Measurements from ENCODE around the gene ARSG. TPM values are rescaled to one million over a fixed set of nuclear protein-coding genes. Genes with fewer than 3 reads are reported as not detected.

Gene ARSG
- total RNA-seq, 1 donor from 2014 or later = 1.6 TPM

DNA sequence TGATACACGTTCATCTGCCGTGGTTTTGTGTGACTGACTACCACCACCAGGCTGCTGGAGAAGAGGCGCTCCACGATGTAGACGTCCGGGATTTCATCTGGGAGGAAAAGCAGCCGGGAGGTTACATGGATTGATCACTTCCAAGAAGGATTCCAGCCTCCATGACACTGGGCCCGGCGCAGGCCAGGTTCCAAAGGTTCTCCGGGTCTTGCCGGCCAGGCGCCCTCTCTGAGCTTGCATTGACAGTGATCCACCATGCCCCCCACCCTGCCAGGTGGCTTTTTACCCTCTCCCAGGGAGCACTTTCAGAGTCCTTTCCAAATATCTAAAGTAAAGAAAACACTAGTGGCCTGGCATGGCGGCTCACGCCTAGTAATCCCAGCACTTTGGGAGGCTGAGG lies 159.5 kb downstream of the ARSG start:
- Histone ChIP-seq H3K36me3 (ENCODE audit: control insufficient read depth in 3 of 3, insufficient read depth in 3 of 3, low read length in 3 of 3) (peaks cover 30 to 44% (median 33%) of the 10 kb centered on the region in 3 donors), H3K4me1 (ENCODE audit: control insufficient read depth in 3 of 3, insufficient read depth in 3 of 3, low read length in 3 of 3) (peaks cover 29 to 35% (median 33%) of the 10 kb centered on the region in 3 donors), H3K27ac (ENCODE audit: low read depth, low read length) (no peak overlapping the region), H3K9ac (ENCODE audit: low read depth in 1 of 3, low read length in 3 of 3) (no peak overlapping the region), H3K4me3 (ENCODE audit: low read length in 3 of 3) (no peak overlapping the region), H3K27me3 (ENCODE audit: control insufficient read depth in 3 of 3, insufficient read depth in 3 of 3, low read length in 3 of 3) (no peaks in the 10 kb centered on the region), H3K9me3 (ENCODE audit: control insufficient read depth in 3 of 3, low read length in 3 of 3) (no peaks in the 10 kb centered on the region)

- no peak overlapping the region for H3K4me3 ChIP-seq (ENCODE audit: low read length in 3 of 3)
- H3K9ac ChIP-seq (ENCODE audit: low read depth in 1 of 3, low read length in 3 of 3) = no peak overlapping the region
- H3K4me1 ChIP-seq (ENCODE audit: control insufficient read depth in 3 of 3, insufficient read depth in 3 of 3, low read length in 3 of 3) = peaks cover 34 to 43% (median 40%) of the 10 kb centered on the region in 3 donors
- no peaks in the 10 kb centered on the region for H3K27me3 ChIP-seq (ENCODE audit: control insufficient read depth in 3 of 3, insufficient read depth in 3 of 3, low read length in 3 of 3)
- H3K9me3 ChIP-seq (ENCODE audit: control insufficient read depth in 3 of 3, low read length in 3 of 3) = no peaks in the 10 kb centered on the region
- H3K27ac ChIP-seq (ENCODE audit: low read depth, low read length) = peak overlapping the region; percentile 96
- H3K36me3 ChIP-seq (ENCODE audit: control insufficient read depth in 3 of 3, insufficient read depth in 3 of 3, low read length in 3 of 3) = peaks cover 25 to 40% (median 30%) of the 10 kb centered on the region in 3 donors
These were observed 160.5 kb downstream of the ARSG start for GRCh38 chr17:68451670-68452354.

DNA sequence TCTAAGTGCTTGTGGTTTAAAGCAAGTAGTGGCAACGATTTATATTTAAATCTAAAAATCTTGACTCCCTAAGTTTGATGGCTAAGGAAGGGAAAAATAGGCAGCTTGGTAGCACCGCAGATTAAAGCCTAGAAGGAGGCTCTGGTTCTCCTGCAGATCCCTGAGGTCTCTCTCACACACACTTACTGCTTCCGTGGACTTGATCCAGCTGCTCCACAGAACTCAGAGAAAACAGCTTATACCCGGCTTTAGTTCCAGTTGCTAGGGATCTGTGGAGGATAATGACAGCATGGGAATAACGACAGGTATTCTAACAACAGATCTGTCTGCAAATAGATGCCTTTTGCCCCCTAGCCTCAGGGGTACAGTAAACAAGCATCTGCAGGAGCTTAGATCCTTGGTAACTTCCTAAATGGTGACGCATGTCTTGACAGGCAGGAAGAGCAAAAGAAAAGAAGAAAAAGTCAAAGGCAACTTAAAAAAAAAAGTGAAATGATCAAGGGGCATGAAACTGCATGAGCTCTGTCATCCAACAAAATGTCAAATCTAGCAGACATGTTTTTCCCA lies 161.5 kb downstream of the ARSG start:
- H3K27ac ChIP-seq (ENCODE audit: low read depth, low read length) = peak overlapping the region; percentile 96

DNA sequence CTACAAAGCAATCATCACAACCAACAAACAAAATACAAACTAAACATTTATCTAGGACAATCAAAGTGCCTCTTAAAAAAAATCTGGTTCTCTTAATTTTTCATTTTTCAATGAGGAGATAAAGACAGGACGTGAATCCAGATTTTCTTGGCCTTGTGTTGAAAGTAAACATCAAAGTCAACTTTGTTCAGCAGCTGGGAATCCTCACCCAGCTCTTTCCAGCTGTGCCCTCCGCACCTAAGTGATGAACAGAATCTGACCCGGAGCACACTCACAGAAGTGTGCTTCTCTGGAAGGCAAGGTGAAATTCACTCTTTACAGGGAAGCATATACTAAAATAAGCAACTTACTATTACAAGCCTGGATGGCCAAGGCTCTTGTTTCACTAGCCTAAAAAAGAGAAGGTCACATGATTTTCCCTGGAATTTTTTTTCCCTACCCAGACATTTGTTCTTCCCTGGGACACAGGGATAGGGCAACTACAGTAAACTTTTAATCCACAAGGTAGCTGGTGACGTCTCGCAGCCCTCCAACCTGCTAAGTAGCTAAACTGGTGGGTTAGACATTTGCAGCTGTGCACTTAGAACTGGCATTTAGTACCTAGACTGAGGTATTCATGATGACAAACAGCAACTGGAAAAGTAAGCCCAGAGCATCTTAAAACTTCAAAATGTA lies 162.8 kb downstream of the ARSG start:
- Histone ChIP-seq H3K36me3 (ENCODE audit: control insufficient read depth in 3 of 3, insufficient read depth in 3 of 3, low read length in 3 of 3) (peaks cover 18 to 25% (median 19%) of the 10 kb centered on the region in 3 donors), H3K4me3 (ENCODE audit: low read length in 3 of 3) (no peak overlapping the region), H3K9me3 (ENCODE audit: control insufficient read depth in 3 of 3, low read length in 3 of 3) (no peaks in the 10 kb centered on the region), H3K9ac (ENCODE audit: low read depth in 1 of 3, low read length in 3 of 3) (peak overlapping the region; percentile 7 to 94 (median 54)), H3K27ac (ENCODE audit: low read depth, low read length) (peak overlapping the region; percentile 96), H3K27me3 (ENCODE audit: control insufficient read depth in 3 of 3, insufficient read depth in 3 of 3, low read length in 3 of 3) (no peaks in the 10 kb centered on the region), H3K4me1 (ENCODE audit: control insufficient read depth in 3 of 3, insufficient read depth in 3 of 3, low read length in 3 of 3) (peaks cover 32 to 45% (median 45%) of the 10 kb centered on the region in 3 donors)

More for the DNA sequence above, 161.5 kb downstream of the ARSG start:
- Histone ChIP-seq H3K4me3 (ENCODE audit: low read length in 3 of 3) (peak overlapping the region in 1 of 3 donors; percentile 9), H3K4me1 (ENCODE audit: control insufficient read depth in 3 of 3, insufficient read depth in 3 of 3, low read length in 3 of 3) (peaks cover 34 to 43% (median 39%) of the 10 kb centered on the region in 3 donors), H3K9me3 (ENCODE audit: control insufficient read depth in 3 of 3, low read length in 3 of 3) (no peaks in the 10 kb centered on the region), H3K27me3 (ENCODE audit: control insufficient read depth in 3 of 3, insufficient read depth in 3 of 3, low read length in 3 of 3) (no peaks in the 10 kb centered on the region), H3K36me3 (ENCODE audit: control insufficient read depth in 3 of 3, insufficient read depth in 3 of 3, low read length in 3 of 3) (peaks cover 23 to 34% (median 29%) of the 10 kb centered on the region in 3 donors), H3K9ac (ENCODE audit: low read depth in 1 of 3, low read length in 3 of 3) (peak overlapping the region; percentile 9 to 61 (median 46))

DNA sequence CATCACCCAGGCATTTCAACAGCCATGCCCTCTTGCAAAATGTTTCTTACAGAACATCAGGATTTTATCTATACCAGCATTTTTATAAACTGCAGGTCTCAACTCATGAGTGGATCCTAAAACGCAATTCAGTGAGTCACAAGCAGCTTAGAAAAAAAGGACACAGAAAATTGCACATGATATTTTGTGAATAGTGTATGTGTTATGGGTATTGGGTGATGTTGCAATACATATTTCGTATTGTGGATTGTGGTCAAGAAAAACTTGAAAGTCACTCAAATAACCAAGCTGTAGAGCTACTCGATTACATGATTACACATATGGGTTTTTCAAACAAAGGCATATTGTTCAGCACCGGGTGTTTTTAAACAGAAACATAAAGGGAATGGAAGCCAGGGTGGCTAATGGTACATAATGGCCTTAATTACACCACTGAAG lies 164.6 kb downstream of the ARSG start:
- Histone ChIP-seq H3K36me3 (ENCODE audit: control insufficient read depth in 3 of 3, insufficient read depth in 3 of 3, low read length in 3 of 3) (peaks cover 3 to 10% (median 4%) of the 10 kb centered on the region in 3 donors), H3K27me3 (ENCODE audit: control insufficient read depth in 3 of 3, insufficient read depth in 3 of 3, low read length in 3 of 3) (no peaks in the 10 kb centered on the region), H3K9ac (ENCODE audit: low read depth in 1 of 3, low read length in 3 of 3) (peak overlapping the region; percentile 80 to 94 (median 89)), H3K4me3 (ENCODE audit: low read length in 3 of 3) (peak overlapping the region; percentile 83 to 84 (median 84)), H3K27ac (ENCODE audit: low read depth, low read length) (peak overlapping the region; percentile 96), H3K4me1 (ENCODE audit: control insufficient read depth in 3 of 3, insufficient read depth in 3 of 3, low read length in 3 of 3) (peaks cover 35 to 60% (median 55%) of the 10 kb centered on the region in 3 donors), H3K9me3 (ENCODE audit: control insufficient read depth in 3 of 3, low read length in 3 of 3) (no peaks in the 10 kb centered on the region)

GRCh38 chr17:68456339-68457167 lies 165.3 kb downstream of the ARSG start:
- Histone ChIP-seq H3K36me3 (ENCODE audit: control insufficient read depth in 3 of 3, insufficient read depth in 3 of 3, low read length in 3 of 3) (peaks cover 0 to 6% (median 0%) of the 10 kb centered on the region in 3 donors), H3K4me1 (ENCODE audit: control insufficient read depth in 3 of 3, insufficient read depth in 3 of 3, low read length in 3 of 3) (peaks cover 37 to 63% (median 58%) of the 10 kb centered on the region in 3 donors), H3K27ac (ENCODE audit: low read depth, low read length) (peak overlapping the region; percentile 96), H3K9me3 (ENCODE audit: control insufficient read depth in 3 of 3, low read length in 3 of 3) (no peaks in the 10 kb centered on the region), H3K27me3 (ENCODE audit: control insufficient read depth in 3 of 3, insufficient read depth in 3 of 3, low read length in 3 of 3) (no peaks in the 10 kb centered on the region), H3K9ac (ENCODE audit: low read depth in 1 of 3, low read length in 3 of 3) (peak overlapping the region; percentile 80 to 94 (median 89)), H3K4me3 (ENCODE audit: low read length in 3 of 3) (peak overlapping the region; percentile 83 to 84 (median 84))

- no peaks in the 10 kb centered on the region for H3K9me3 ChIP-seq (ENCODE audit: control insufficient read depth in 3 of 3, low read length in 3 of 3)
- peak within 1 kb of the TSS; percentile 89 to 94 (median 89) for H3K9ac ChIP-seq (ENCODE audit: low read depth in 1 of 3, low read length in 3 of 3)
- H3K4me3 ChIP-seq (ENCODE audit: low read length in 3 of 3) = peak within 1 kb of the TSS; percentile 83 to 84 (median 84)
- H3K36me3 ChIP-seq (ENCODE audit: control insufficient read depth in 3 of 3, insufficient read depth in 3 of 3, low read length in 3 of 3) = peaks cover 0 to under 1% (median 0%) of the 10 kb centered on the region in 3 donors
- peaks cover 40 to 64% (median 57%) of the 10 kb centered on the region in 3 donors for H3K4me1 ChIP-seq (ENCODE audit: control insufficient read depth in 3 of 3, insufficient read depth in 3 of 3, low read length in 3 of 3)
- H3K27ac ChIP-seq (ENCODE audit: low read depth, low read length) = peak within 1 kb of the TSS; percentile 96
- H3K27me3 ChIP-seq (ENCODE audit: control insufficient read depth in 3 of 3, insufficient read depth in 3 of 3, low read length in 3 of 3) = no peaks in the 10 kb centered on the region
These were observed 165.9 kb downstream of the ARSG start, which contains the start of gene WIPI1 for GRCh38 chr17:68457168-68457538. WIPI1 (minus strand) TSS chr17:68457496; CDS start chr17:68457421, 75 bp downstream.

- Histone ChIP-seq H3K27ac (ENCODE audit: low read depth, low read length) (peak overlapping the region; percentile 92), H3K4me3 (ENCODE audit: low read length in 3 of 3) (peak overlapping the region; percentile 75 to 83 (median 78)), H3K9me3 (ENCODE audit: control insufficient read depth in 3 of 3, low read length in 3 of 3) (no peaks in the 10 kb centered on the region), H3K27me3 (ENCODE audit: control insufficient read depth in 3 of 3, insufficient read depth in 3 of 3, low read length in 3 of 3) (no peaks in the 10 kb centered on the region), H3K9ac (ENCODE audit: low read depth in 1 of 3, low read length in 3 of 3) (peak overlapping the region; percentile 83 to 89 (median 89)), H3K36me3 (ENCODE audit: control insufficient read depth in 3 of 3, insufficient read depth in 3 of 3, low read length in 3 of 3) (no peaks in the 10 kb centered on the region), H3K4me1 (ENCODE audit: control insufficient read depth in 3 of 3, insufficient read depth in 3 of 3, low read length in 3 of 3) (peaks cover 42 to 65% (median 60%) of the 10 kb centered on the region in 3 donors)
These were observed 166.4 kb downstream of the ARSG start for GRCh38 chr17:68457539-68458259.

Data from skeletal muscle tissue (tissue), 4 donors.